HG02970 (cell line): Measurements from ENCODE around the gene GJB1.

Source experiments
- ATAC-seq: cut with Tn5 transposase; IDR thresholded peaks from one replicate; pipeline ENCODE4 v1.9.1; 2021; ENCODE audit warnings: mild to moderate bottlenecking, moderate library complexity, moderate number of reproducible peaks; ENCODE audit not compliant: unreplicated experiment, low FRiP score

GJB1 gene

GRCh38 chrX:71214604-71215337 lies 8.3 kb upstream of the GJB1 start:
- no peak for ATAC-seq

- ATAC-seq, result no peak
Observed at GRCh38 chrX:71215338-71215912, 7.6 kb upstream of the GJB1 start.

DNA sequence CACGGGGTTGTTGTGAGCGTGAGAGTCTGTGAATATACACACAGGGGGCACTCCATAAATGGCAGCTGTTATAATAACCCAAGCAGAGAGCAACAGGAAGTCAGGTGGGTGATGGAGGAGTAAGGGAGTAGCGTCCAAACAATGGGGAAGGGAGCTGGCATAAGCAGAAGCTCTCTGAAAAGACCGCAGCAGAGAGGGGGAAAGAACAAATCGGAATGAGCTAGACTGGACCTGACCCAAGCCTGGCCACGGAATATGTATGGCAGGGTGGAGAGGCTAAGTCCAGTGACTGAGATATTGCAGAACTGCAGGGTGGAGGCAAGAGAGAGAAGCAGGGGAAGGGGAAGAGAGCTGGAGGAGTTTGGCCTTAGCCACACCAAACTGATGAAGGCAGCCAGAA lies 6.5 kb upstream of the GJB1 start:
- ATAC-seq, result no peak

- ATAC-seq, result no peak
Observed at GRCh38 chrX:71217298-71217697, 5.7 kb upstream of the GJB1 start.

- no peak for ATAC-seq
Observed at GRCh38 chrX:71221145-71221544, 1.9 kb upstream of the GJB1 start.

DNA sequence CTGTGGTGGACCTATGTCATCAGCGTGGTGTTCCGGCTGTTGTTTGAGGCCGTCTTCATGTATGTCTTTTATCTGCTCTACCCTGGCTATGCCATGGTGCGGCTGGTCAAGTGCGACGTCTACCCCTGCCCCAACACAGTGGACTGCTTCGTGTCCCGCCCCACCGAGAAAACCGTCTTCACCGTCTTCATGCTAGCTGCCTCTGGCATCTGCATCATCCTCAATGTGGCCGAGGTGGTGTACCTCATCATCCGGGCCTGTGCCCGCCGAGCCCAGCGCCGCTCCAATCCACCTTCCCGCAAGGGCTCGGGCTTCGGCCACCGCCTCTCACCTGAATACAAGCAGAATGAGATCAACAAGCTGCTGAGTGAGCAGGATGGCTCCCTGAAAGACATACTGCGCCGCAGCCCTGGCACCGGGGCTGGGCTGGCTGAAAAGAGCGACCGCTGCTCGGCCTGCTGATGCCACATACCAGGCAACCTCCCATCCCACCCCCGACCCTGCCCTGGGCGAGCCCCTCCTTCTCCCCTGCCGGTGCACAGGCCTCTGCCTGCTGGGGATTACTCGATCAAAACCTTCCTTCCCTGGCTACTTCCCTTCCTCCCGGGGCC lies 1.2 kb downstream of the GJB1 start:
- ATAC-seq, result no peak

DNA sequence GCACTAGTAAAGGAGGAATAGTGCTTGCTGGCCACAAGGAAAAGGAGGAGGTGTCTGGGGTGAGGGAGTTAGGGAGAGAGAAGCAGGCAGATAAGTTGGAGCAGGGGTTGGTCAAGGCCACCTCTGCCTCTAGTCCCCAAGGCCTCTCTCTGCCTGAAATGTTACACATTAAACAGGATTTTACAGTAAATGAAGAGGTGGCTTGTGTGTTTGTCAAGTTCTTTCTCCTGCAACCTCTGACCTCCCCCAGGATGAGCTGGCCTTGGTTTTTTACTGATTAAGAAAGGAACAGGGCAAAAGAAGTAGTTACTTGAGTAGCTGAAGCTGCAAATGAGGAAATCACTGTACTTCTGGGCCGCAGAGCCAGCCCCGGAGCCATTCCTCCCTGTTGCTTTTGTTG lies 2.0 kb downstream of the GJB1 start:
- no peak for ATAC-seq

- ATAC-seq, result no peak
Observed at GRCh38 chrX:71225676-71226075, 2.7 kb downstream of the GJB1 start.

- no peak for ATAC-seq
Observed at GRCh38 chrX:71227370-71228062, 4.5 kb downstream of the GJB1 start.

DNA sequence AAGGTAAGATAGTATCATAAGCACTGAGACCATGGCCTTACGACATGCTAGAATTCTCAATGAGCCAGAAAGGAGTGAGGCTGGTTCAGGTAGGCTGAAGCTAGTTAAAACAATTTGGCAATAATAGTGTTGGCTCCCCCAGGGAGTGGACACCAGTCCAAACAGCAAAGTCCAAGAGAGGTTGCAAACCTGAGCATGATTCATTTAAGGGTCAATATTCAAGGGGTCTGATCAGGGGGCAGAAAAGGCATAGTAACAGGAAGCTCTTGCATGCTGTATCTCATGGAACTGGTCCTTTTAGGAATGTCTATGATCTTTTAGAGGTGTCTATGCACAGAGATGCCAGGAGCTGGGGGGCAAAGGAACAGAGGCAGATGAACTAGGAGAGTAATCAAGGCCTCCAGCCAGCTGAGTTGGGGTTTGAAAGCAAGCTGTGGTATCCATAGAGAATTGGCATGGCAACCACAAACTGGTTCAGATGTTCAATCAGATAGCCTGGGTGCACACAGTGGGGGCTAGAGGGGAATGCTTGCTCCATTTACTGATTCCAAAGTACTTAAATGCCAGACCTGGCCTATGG lies 5.1 kb downstream of the GJB1 start:
- no peak for ATAC-seq

DNA sequence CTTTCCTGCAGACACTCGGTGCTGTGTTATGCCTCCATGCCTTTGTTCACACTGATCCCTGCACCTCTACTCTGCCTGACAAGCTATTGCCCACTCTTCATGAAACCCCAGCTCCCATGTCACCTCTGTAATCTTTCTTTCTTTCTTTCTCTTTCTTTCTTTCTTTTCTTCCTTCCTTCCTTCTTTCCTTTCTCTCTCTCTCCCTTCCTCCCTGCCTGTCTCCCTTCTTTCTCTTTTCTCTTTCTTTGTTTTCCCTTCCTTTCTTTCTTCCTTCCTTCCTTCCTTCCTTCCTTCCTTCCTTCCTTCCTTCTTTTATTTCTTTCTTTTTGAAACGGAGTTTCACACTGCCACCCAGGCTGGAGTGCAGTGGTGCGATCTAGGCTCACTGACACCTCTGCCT lies 12.5 kb downstream of the GJB1 start:
- no peak for ATAC-seq

GRCh38 chrX:71236836-71237235 lies 13.8 kb downstream of the GJB1 start:
- ATAC-seq, result no peak

- no peak for ATAC-seq
Observed at GRCh38 chrX:71239781-71240180, 16.8 kb downstream of the GJB1 start.

DNA sequence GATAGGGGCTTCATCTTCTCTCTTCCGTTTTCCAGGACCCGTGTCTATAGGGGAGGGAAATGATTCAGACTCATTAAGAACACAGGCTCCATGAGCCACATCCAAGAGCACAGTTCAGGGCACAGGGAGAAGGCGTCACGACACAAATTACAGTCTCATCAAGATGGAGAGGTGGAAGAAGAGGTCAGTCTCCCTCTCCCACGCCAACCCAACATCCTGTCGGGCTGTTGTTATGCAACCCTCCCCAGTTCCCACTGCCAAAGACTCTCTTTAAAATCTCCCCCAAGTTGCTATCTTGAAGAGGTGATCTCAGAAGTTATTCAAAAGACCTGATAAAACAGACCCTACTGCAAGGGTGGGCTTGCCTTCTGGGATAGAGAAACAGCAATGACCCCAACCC lies 18.3 kb downstream of the GJB1 start:
- no peak for ATAC-seq

DNA sequence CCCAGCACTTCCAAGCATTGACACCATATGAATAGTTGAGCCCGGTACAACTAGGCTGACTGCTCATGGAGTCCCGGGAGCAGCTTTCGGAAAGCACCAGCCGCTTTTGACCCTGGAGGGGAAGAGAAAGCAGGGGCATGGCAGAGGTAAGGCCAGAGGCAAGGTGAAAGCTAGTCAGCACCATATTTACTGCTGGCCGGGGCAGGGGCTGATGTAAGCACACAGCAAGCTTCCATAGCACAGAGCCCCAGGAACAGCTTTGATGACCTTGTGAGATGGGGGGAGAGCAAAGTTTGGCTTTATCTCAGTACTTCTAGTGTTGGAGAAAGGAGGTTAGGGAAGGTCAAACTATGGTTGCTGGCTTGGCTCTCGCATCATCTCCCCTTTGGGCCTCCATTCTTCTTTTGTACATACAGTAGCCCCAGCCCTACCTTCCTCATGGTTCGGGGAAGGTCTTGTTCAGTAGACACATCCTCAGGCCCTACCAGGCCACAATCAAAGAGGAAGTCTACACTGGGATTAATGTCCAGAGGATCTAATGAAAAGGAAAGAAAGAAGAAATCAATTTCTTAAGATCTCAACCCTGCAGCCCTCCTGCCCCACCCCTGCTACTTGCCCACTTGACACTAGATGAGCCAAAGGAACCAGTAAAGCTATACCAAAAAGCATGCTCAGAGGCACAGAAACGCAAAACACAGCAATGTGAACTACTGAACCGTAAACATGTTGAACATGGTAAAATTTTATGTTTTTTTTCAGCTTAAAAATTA lies 21.5 kb downstream of the GJB1 start:
- no peak for ATAC-seq

DNA sequence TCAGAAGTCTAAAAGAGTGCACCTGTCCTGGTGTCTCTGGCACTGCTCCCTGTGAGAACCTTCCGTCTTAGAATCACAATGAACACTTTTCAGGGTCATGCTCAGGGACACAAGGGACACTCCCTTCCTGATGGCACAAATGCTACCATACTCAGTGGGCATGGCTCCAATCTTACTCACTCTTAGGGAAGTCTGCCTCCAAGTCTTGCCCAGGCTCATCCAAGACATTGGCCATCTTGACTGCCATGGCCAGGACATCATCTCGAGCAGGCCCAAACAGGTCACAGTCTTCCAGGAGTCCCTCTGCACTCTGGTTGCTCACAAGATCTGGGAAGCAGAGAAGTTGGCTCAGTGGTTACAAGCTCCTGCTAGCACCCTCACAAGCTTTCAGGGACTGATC lies 22.1 kb downstream of the GJB1 start:
- ATAC-seq, result no peak

DNA sequence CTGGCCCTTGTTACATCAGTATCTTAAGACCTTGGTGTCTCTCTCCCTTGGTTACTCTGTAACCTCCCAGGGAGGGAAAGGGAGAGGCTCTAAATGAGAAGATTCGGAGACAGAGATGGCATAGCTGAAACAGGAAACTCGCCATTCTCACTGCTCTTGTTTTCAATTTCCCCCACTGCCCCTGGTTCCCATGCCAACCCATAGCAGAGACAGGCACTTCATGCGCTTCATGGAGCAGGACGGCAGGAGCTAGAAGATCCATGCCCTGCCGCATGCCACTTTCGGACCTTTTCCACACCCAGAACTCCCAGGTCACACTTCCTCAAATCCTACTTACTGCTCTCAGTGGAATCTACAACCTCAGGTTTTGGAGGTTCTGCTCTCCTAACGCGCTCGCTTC lies 27.8 kb downstream of the GJB1 start:
- ATAC-seq, result no peak

DNA sequence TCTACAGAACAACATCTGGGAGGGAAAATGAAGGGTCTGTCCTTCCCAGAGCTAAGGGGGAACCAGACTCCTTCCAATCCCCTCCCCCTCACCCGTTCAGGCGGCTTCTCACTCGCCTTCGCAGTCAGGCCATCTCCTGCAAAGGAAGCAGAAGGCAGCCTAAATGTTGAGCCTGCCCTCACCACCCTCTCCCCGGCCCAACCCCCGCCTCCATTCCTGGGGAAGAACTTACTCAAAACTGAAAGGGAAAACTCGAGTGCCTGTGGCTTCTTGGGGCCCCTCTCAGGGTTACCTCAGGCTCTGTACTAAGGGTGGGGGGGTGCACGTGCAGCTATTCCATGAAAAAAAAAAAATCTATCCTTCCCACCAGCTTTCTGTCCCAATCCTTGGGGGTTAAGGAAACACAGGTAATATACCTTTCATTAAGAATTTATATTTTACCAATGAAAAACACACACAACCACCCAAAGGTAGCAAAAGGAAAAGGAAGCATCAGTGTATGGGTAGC lies 28.5 kb downstream of the GJB1 start:
- ATAC-seq, result no peak

- ATAC-seq, result no peak
Observed at GRCh38 chrX:71252221-71252620, 29.2 kb downstream of the GJB1 start.
